Large intestine (tissue), 3 donors: Measurements from ENCODE around the gene PCSK6. TPM values are rescaled to one million over a fixed set of nuclear protein-coding genes. Genes with fewer than 3 reads are reported as not detected.

Experiments
- DNase-seq, 2 donors: peaks; one replicate each; pipeline versions ENCODE4 v3.0.0 to v3.0.0-alpha.2; 2013
- H3K27ac ChIP-seq: one replicate; pipeline ENCODE4 v1.5.1; 2013; ENCODE audit warnings: low read length
- H3K27me3 ChIP-seq: 2 replicates; pipeline ENCODE4 v1.6.1; 2013; ENCODE audit warnings: low read length; ENCODE audit not compliant: control insufficient read depth, insufficient read depth
- H3K36me3 ChIP-seq: 2 replicates; pipeline ENCODE4 v1.6.1; 2013; ENCODE audit warnings: low read length; ENCODE audit not compliant: control insufficient read depth, insufficient read depth
- H3K4me1 ChIP-seq: one replicate; pipeline ENCODE4 v1.6.1; 2013; ENCODE audit warnings: low read length; ENCODE audit not compliant: control insufficient read depth, insufficient read depth
- H3K4me3 ChIP-seq: one replicate; pipeline ENCODE4 v1.5.1; 2013; ENCODE audit warnings: low read length
- H3K9me3 ChIP-seq: one replicate; pipeline ENCODE4 v1.6.1; 2013; ENCODE audit warnings: mild to moderate bottlenecking, low read depth, low read length, moderate library complexity; ENCODE audit not compliant: control insufficient read depth
- WGBS: methylation state at CpG from one replicate; pipeline ENCODE4 v1.1.5; 2013; ENCODE audit warnings: low lambda C conversion rate; ENCODE audit not compliant: insufficient coverage; 5-methylcytosine and 5-hydroxymethylcytosine counted together
- polyA plus RNA-seq: library from polyadenylated mRNA; unstranded; fragments of 120-200 nt; gene quantifications from one replicate; pipeline ENCODE4 v1.2.1, GENCODE V29; 2013

The PCSK6 gene
- polyA plus RNA-seq, 1 donor, result 22.2 TPM

- H3K27me3 ChIP-seq, result no peaks in the 10 kb centered on the region
These were observed 224.4 kb downstream of the PCSK6 start for GRCh38 chr15:101264911-101265641.

GRCh38 chr15:101264011-101264410 is 225.5 kb downstream of the PCSK6 start:
- Histone ChIP-seq H3K27ac (no peak overlapping the region), H3K4me3 (no peak overlapping the region), H3K4me1 (peaks cover 4% of the 10 kb centered on the region)

More at GRCh38 chr15:101264911-101265641, 224.4 kb downstream of the PCSK6 start:
- no peak for DNase-seq
- no peaks in the 10 kb centered on the region for H3K9me3 ChIP-seq
- H3K4me1 ChIP-seq, result peaks cover 4% of the 10 kb centered on the region
- no peak overlapping the region for H3K4me3 ChIP-seq
- no peak overlapping the region for H3K27ac ChIP-seq
- H3K36me3 ChIP-seq, result peaks cover 14% of the 10 kb centered on the region
- WGBS, result 100% methylated on average over 1 of the region's 17 CpGs

GRCh38 chr15:101262551-101262950 is 227.0 kb downstream of the PCSK6 start:
- no peak for DNase-seq
- H3K9me3 ChIP-seq, result no peaks in the 10 kb centered on the region
- H3K36me3 ChIP-seq, result no peaks in the 10 kb centered on the region
- H3K4me3 ChIP-seq, result no peak overlapping the region
- H3K4me1 ChIP-seq, result peaks cover 9% of the 10 kb centered on the region
- H3K27ac ChIP-seq, result no peak overlapping the region
- H3K27me3 ChIP-seq, result no peaks in the 10 kb centered on the region
- no CpG with 5 or more reads among the region's 4 CpGs for WGBS

More at GRCh38 chr15:101264011-101264410, 225.5 kb downstream of the PCSK6 start:
- H3K36me3 ChIP-seq, result peaks cover 3% of the 10 kb centered on the region
- no peaks in the 10 kb centered on the region for H3K9me3 ChIP-seq
- WGBS, result no CpG with 5 or more reads among the region's 4 CpGs
- no peak for DNase-seq
- no peaks in the 10 kb centered on the region for H3K27me3 ChIP-seq

GRCh38 chr15:101258238-101259144 is 231.0 kb downstream of the PCSK6 start:
- WGBS, result 10% methylated on average over 4 of the region's 11 CpGs
- Histone ChIP-seq H3K27me3 (no peaks in the 10 kb centered on the region), H3K4me1 (peaks cover 10% of the 10 kb centered on the region), H3K9me3 (no peaks in the 10 kb centered on the region), H3K4me3 (no peak overlapping the region), H3K27ac (no peak overlapping the region), H3K36me3 (no peaks in the 10 kb centered on the region)
- peak; percentile 57 to 61 for DNase-seq

GRCh38 chr15:101256757-101257156 is 232.8 kb downstream of the PCSK6 start:
- Histone ChIP-seq H3K9me3 (no peaks in the 10 kb centered on the region), H3K27me3 (no peaks in the 10 kb centered on the region), H3K4me1 (peaks cover 10% of the 10 kb centered on the region), H3K36me3 (no peaks in the 10 kb centered on the region), H3K4me3 (no peak overlapping the region), H3K27ac (no peak overlapping the region)
- DNase-seq, result no peak
- WGBS, result no CpG with 5 or more reads among the region's 6 CpGs

- Histone ChIP-seq H3K27ac (no peak overlapping the region), H3K4me1 (peaks cover 10% of the 10 kb centered on the region), H3K4me3 (no peak overlapping the region), H3K9me3 (no peaks in the 10 kb centered on the region), H3K36me3 (no peaks in the 10 kb centered on the region), H3K27me3 (no peaks in the 10 kb centered on the region)
- 60% methylated on average over 3 of the region's 8 CpGs for WGBS
- peak in 1 of 2 donors; percentile 59 for DNase-seq
These were observed 233.8 kb downstream of the PCSK6 start for GRCh38 chr15:101255615-101256241.

GRCh38 chr15:101255051-101255395 is 234.5 kb downstream of the PCSK6 start:
- WGBS, result 100% methylated on average over 1 of the region's 5 CpGs
- H3K4me3 ChIP-seq, result no peak overlapping the region
- no peak for DNase-seq
- H3K4me1 ChIP-seq, result peaks cover 16% of the 10 kb centered on the region
- no peak overlapping the region for H3K27ac ChIP-seq
- H3K27me3 ChIP-seq, result no peaks in the 10 kb centered on the region
- H3K9me3 ChIP-seq, result no peaks in the 10 kb centered on the region
- H3K36me3 ChIP-seq, result no peaks in the 10 kb centered on the region

GRCh38 chr15:101254157-101255050 is 235.1 kb downstream of the PCSK6 start:
- H3K4me3 ChIP-seq, result no peak overlapping the region
- no CpG with 5 or more reads among the region's 11 CpGs for WGBS
- no peak overlapping the region for H3K27ac ChIP-seq
- no peaks in the 10 kb centered on the region for H3K27me3 ChIP-seq
- DNase-seq, result no peak
- H3K36me3 ChIP-seq, result no peaks in the 10 kb centered on the region
- H3K4me1 ChIP-seq, result peaks cover 16% of the 10 kb centered on the region
- no peaks in the 10 kb centered on the region for H3K9me3 ChIP-seq
